HL-60 (cell line): ENCODE results near the gene TMOD1.

Experiments
- POLR2AphosphoS5 ChIP-seq: IDR thresholded peaks from 2 replicates; pipeline ENCODE4 v1.6.1; 2012; ENCODE audit warnings: low read depth
- TF ChIP-seq, protein P1 (sequence below): IDR thresholded peaks from one replicate; pipeline ENCODE4 v1.5.1; 2011; ENCODE audit warnings: low read length, control low read depth, inconsistent platforms; ENCODE audit not compliant: insufficient read depth
- TF ChIP-seq, protein P2 (sequence below): IDR thresholded peaks from 2 replicates; pipeline ENCODE4 v1.6.1; 2012; ENCODE audit warnings: low read depth; ENCODE audit not compliant: insufficient replicate concordance

GRCh38 chr9:97473717-97474116 is 27.7 kb upstream of the TMOD1 start:
- TF ChIP-seq, protein P1, sequence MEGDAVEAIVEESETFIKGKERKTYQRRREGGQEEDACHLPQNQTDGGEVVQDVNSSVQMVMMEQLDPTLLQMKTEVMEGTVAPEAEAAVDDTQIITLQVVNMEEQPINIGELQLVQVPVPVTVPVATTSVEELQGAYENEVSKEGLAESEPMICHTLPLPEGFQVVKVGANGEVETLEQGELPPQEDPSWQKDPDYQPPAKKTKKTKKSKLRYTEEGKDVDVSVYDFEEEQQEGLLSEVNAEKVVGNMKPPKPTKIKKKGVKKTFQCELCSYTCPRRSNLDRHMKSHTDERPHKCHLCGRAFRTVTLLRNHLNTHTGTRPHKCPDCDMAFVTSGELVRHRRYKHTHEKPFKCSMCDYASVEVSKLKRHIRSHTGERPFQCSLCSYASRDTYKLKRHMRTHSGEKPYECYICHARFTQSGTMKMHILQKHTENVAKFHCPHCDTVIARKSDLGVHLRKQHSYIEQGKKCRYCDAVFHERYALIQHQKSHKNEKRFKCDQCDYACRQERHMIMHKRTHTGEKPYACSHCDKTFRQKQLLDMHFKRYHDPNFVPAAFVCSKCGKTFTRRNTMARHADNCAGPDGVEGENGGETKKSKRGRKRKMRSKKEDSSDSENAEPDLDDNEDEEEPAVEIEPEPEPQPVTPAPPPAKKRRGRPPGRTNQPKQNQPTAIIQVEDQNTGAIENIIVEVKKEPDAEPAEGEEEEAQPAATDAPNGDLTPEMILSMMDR, result no peak
- no peak for TF ChIP-seq POLR2AphosphoS5
- TF ChIP-seq, protein P2, sequence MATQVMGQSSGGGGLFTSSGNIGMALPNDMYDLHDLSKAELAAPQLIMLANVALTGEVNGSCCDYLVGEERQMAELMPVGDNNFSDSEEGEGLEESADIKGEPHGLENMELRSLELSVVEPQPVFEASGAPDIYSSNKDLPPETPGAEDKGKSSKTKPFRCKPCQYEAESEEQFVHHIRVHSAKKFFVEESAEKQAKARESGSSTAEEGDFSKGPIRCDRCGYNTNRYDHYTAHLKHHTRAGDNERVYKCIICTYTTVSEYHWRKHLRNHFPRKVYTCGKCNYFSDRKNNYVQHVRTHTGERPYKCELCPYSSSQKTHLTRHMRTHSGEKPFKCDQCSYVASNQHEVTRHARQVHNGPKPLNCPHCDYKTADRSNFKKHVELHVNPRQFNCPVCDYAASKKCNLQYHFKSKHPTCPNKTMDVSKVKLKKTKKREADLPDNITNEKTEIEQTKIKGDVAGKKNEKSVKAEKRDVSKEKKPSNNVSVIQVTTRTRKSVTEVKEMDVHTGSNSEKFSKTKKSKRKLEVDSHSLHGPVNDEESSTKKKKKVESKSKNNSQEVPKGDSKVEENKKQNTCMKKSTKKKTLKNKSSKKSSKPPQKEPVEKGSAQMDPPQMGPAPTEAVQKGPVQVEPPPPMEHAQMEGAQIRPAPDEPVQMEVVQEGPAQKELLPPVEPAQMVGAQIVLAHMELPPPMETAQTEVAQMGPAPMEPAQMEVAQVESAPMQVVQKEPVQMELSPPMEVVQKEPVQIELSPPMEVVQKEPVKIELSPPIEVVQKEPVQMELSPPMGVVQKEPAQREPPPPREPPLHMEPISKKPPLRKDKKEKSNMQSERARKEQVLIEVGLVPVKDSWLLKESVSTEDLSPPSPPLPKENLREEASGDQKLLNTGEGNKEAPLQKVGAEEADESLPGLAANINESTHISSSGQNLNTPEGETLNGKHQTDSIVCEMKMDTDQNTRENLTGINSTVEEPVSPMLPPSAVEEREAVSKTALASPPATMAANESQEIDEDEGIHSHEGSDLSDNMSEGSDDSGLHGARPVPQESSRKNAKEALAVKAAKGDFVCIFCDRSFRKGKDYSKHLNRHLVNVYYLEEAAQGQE, result no peak
